A673 (cell line): ENCODE results near the gene CDK2. TPM values are rescaled to one million over a fixed set of nuclear protein-coding genes. Genes with fewer than 3 reads are reported as not detected.
"Not testable (repeated sequence)": the region's sequence is repeated elsewhere in the genome, so short reads cannot be mapped to it uniquely, and the experiment has no call there.

ENCODE experiments used
- Bru-seq: library from RNA; stranded (reverse); fragments of 400-500 nt; gene quantifications from one replicate; lab custom pipeline; 2021; lab: Mats Ljungman, UMichigan
- BruChase-seq, 2 experiments: library from RNA; stranded (reverse); fragments of 400-500 nt; gene quantifications; one replicate each; lab custom pipeline; 2021; lab: Mats Ljungman, UMichigan
- BruUV-seq: library from RNA; stranded (reverse); fragments of 400-500 nt; replicated peaks from 2 replicates; lab custom pipeline; 2021; lab: Mats Ljungman, UMichigan
- CTCF ChIA-PET: fragments of 300-600 bp; sonication (Branson Sonifier 250); formaldehyde crosslinking; loops from one replicate; lab custom pipeline; 2022; ENCODE audit warnings: antibody characterized with exemption; lab: Charles Lee
- POLR2A ChIA-PET: fragments of 300-600 bp; sonication (Branson Sonifier 250); formaldehyde crosslinking; loops from one replicate; lab custom pipeline; 2022; ENCODE audit warnings: antibody characterized with exemption; ENCODE audit not compliant: low non-redundant PET; lab: Charles Lee
- DNase-seq: peaks from one replicate; pipeline ENCODE4 v3.0.0-alpha.2; 2015; ENCODE audit warnings: low spot score
- H3K27ac ChIP-seq: fragments of 200-600 bp; sonication (generic); 2 replicates; pipeline ENCODE4 v1.5.1; 2016; ENCODE audit warnings: mixed run types, low read depth, mild to moderate bottlenecking, mixed read lengths, antibody characterized with exemption, low read length; ENCODE audit not compliant: poor library complexity, severe bottlenecking
- H3K27me3 ChIP-seq: fragments of 200-600 bp; sonication (generic); replicated peaks from 2 replicates; pipeline ENCODE4 v1.6.1; 2017; ENCODE audit warnings: mixed run types, low read depth, mild to moderate bottlenecking, mixed read lengths, antibody characterized with exemption, low read length; ENCODE audit not compliant: insufficient read depth, poor library complexity
- H3K36me3 ChIP-seq: fragments of 200-600 bp; sonication (generic); 2 replicates; pipeline ENCODE4 v1.6.1; 2016; ENCODE audit warnings: mixed run types, mild to moderate bottlenecking, mixed read lengths, antibody characterized with exemption, low read length; ENCODE audit not compliant: insufficient read depth, poor library complexity, severe bottlenecking
- H3K4me1 ChIP-seq: fragments of 200-600 bp; sonication (generic); 2 replicates; pipeline ENCODE4 v1.6.1; 2017; ENCODE audit warnings: mixed run types, mild to moderate bottlenecking, mixed read lengths, antibody characterized with exemption, low read length; ENCODE audit not compliant: insufficient read depth, poor library complexity, severe bottlenecking
- H3K4me3 ChIP-seq: fragments of 200-600 bp; sonication (generic); 2 replicates; pipeline ENCODE4 v1.5.1; 2016; ENCODE audit warnings: low read depth, mixed run types, mild to moderate bottlenecking, mixed read lengths, low read length; ENCODE audit not compliant: poor library complexity, severe bottlenecking
- H3K9me3 ChIP-seq: fragments of 200-600 bp; sonication (generic); 2 replicates; pipeline ENCODE4 v1.6.1; 2016; ENCODE audit warnings: mixed run types, low read depth, mild to moderate bottlenecking, mixed read lengths, antibody characterized with exemption, low read length; ENCODE audit not compliant: poor library complexity, severe bottlenecking
- EZH2 ChIP-seq: fragments of 200-600 bp; sonication (generic); IDR thresholded peaks from 2 replicates; pipeline ENCODE4 v1.6.1; 2017; ENCODE audit warnings: borderline replicate concordance, low read depth, mild to moderate bottlenecking, mixed read lengths, antibody characterized with exemption, low read length; ENCODE audit not compliant: poor library complexity, severe bottlenecking
- intact Hi-C: fragments of 100-400 bp; cut with micrococcal nuclease; formaldehyde crosslinking; loops from one replicate; pipeline ENCODE4 v1.10.0; 2022; ENCODE audit not compliant: unreplicated experiment
- long read RNA-seq: library from polyadenylated mRNA; stranded (forward); transcript quantifications from one replicate; pipeline ENCODE4 v2.0.0, GENCODE V29; 2022
- total RNA-seq: library from RNA; stranded (reverse); gene quantifications from 2 replicates; pipeline ENCODE4 v1.2.3, GENCODE V29; 2021
- TF ChIP-seq, protein P1 (sequence below): fragments of 300-800, 200-600 bp; sonication (generic); conservative IDR thresholded peaks from 2 replicates; pipeline ENCODE4 v1.5.1; 2017; ENCODE audit warnings: low read depth, mild to moderate bottlenecking, antibody characterized with exemption, low read length, moderate library complexity, mixed read lengths

Gene CDK2
- total RNA-seq = 103 and 113 TPM in 2 replicates
- percentile 89 among the genes with signal in this experiment for Bru-seq, nascent RNA
- percentile 96 among the genes with signal in this experiment for BruChase-seq, experiment 1, labeled RNA remaining after a 2-hour chase
- BruChase-seq, experiment 2, labeled RNA remaining after a 6-hour chase = percentile 98 among the genes with signal in this experiment
- long read RNA-seq, transcript CDK2-202 (6 exons, 1,260 nt) = minor isoform, 12 of 260 reads
- long read RNA-seq, transcript CDK2-201 (7 exons, 2,296 nt) = major isoform, 218 of 260 reads
- long read RNA-seq, partial matches to known transcripts = 9 of 260 reads
- long read RNA-seq, other reads (novel, unspliced or antisense) = 12 of 260 reads

DNA sequence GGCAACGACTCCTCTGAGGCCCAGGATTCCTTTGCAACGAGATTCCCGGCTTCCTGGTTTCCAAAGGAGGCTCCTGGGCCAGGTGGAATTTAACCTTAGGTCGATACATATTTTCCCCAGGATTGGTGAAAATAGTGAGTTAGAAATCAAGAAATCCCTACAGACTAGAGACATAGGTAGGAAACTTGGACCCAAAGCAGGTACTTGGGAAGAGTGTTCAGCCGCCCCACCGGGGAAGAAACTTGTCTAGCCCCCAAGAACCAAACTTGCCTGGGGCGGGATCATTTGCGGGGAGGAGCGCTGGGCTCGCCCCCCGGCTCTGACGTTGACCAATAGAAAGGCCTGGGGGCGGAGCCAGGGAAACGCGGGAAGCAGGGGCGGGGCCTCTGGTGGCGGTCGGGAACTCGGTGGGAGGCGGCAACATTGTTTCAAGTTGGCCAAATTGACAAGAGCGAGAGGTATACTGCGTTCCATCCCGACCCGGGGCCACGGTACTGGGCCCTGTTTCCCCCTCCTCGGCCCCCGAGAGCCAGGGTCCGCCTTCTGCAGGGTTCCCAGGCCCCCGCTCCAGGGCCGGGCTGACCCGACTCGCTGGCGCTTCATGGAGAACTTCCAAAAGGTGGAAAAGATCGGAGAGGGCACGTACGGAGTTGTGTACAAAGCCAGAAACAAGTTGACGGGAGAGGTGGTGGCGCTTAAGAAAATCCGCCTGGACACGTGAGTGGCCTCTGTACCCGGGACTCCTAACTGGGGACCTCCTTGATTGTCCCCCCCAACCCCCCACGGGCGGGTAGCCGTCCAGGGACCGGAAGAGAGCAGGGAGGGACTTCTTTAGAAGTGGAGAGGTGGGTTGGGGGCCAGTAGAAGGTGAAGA, at the start of gene CDK2:
TSS of gene CDK2 (plus strand) at position 423 of the 874 bp plus-strand sequence. CDS start at position 602, 179 bp downstream.
- BruUV-seq = TSS peak; percentile 57
- H3K27me3 ChIP-seq = no peaks in the 10 kb centered on the region
- peak; percentile 92 for DNase-seq
- peak within 1 kb of the TSS; percentile 73 for H3K4me3 ChIP-seq
- H3K9me3 ChIP-seq = no peaks in the 10 kb centered on the region
- H3K4me1 ChIP-seq = peaks cover 21% of the 10 kb centered on the region
- peaks cover 24% of the 10 kb centered on the region for H3K36me3 ChIP-seq
- TF ChIP-seq EZH2 = no peak
- TF ChIP-seq, protein P1, sequence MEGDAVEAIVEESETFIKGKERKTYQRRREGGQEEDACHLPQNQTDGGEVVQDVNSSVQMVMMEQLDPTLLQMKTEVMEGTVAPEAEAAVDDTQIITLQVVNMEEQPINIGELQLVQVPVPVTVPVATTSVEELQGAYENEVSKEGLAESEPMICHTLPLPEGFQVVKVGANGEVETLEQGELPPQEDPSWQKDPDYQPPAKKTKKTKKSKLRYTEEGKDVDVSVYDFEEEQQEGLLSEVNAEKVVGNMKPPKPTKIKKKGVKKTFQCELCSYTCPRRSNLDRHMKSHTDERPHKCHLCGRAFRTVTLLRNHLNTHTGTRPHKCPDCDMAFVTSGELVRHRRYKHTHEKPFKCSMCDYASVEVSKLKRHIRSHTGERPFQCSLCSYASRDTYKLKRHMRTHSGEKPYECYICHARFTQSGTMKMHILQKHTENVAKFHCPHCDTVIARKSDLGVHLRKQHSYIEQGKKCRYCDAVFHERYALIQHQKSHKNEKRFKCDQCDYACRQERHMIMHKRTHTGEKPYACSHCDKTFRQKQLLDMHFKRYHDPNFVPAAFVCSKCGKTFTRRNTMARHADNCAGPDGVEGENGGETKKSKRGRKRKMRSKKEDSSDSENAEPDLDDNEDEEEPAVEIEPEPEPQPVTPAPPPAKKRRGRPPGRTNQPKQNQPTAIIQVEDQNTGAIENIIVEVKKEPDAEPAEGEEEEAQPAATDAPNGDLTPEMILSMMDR = no peak
- CTCF ChIA-PET = no interaction called here
- POLR2A ChIA-PET = no interaction called here
- intact Hi-C loops = no loop called here
- H3K27ac ChIP-seq = peak within 1 kb of the TSS; percentile 87

GRCh38 chr12:55919032-55919431, 47.6 kb upstream of the CDK2 start:
- H3K4me1 ChIP-seq, H3K27ac ChIP-seq, intact Hi-C loops, H3K27me3 ChIP-seq, H3K4me3 ChIP-seq, H3K9me3 ChIP-seq, POLR2A ChIA-PET, H3K36me3 ChIP-seq, BruUV-seq, CTCF ChIA-PET, DNase-seq: not testable (repeated sequence)

GRCh38 chr12:55922126-55922525, 44.5 kb upstream of the CDK2 start:
- DNase-seq = no peak
- Histone ChIP-seq H3K27me3 (no peaks in the 10 kb centered on the region), H3K4me3 (no peak overlapping the region), H3K27ac (no peak overlapping the region), H3K9me3 (no peaks in the 10 kb centered on the region), H3K36me3 (peaks cover 5% of the 10 kb centered on the region), H3K4me1 (peaks cover 8% of the 10 kb centered on the region)
- POLR2A ChIA-PET = no interaction called here
- intact Hi-C loops = no loop called here
- CTCF ChIA-PET = interaction anchor here (0.6 kb wide), 1 partner anchor 36 kb away, joined by 4 read pairs; no protein-coding TSS in a partner anchor
- no TSS peak for BruUV-seq
- TF ChIP-seq, protein P1 = no peak
- no peak for TF ChIP-seq EZH2

DNA sequence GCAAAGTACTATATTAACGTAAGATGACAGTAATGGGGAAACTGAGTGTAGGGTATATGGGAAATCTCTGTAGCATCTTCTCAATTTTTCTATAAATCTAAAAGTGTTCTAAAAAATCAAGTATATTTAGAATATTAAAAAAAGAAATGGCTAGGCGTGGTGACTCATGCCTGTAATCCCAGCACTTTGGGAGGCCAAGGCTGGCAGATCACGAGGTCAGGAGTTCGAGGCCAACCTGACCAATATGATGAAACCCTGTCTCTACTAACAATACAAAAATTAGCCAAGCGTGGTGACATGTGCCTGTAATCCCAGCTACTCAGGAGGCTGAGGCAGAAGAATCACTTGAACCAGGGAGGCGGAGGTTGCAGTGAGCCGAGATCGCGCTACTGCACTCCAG, 43.0 kb upstream of the CDK2 start:
- DNase-seq, POLR2A ChIA-PET, H3K36me3 ChIP-seq, H3K4me3 ChIP-seq, H3K9me3 ChIP-seq, H3K27ac ChIP-seq, intact Hi-C loops, H3K27me3 ChIP-seq, BruUV-seq: not testable (repeated sequence)
- peaks cover 14% of the 10 kb centered on the region for H3K4me1 ChIP-seq
- CTCF ChIA-PET = interaction anchor here (0.6 kb wide), 1 partner anchor 26 kb away, joined by 3 read pairs; no protein-coding TSS in a partner anchor
